GM18907 (cell line): ENCODE measurements around the gene DBNDD1.

Experiments used
- ATAC-seq: cut with Tn5 transposase; IDR thresholded peaks from one replicate; pipeline ENCODE4 v1.9.1; 2021; ENCODE audit warnings: mild to moderate bottlenecking, moderate library complexity; ENCODE audit not compliant: unreplicated experiment

DBNDD1 gene

DNA sequence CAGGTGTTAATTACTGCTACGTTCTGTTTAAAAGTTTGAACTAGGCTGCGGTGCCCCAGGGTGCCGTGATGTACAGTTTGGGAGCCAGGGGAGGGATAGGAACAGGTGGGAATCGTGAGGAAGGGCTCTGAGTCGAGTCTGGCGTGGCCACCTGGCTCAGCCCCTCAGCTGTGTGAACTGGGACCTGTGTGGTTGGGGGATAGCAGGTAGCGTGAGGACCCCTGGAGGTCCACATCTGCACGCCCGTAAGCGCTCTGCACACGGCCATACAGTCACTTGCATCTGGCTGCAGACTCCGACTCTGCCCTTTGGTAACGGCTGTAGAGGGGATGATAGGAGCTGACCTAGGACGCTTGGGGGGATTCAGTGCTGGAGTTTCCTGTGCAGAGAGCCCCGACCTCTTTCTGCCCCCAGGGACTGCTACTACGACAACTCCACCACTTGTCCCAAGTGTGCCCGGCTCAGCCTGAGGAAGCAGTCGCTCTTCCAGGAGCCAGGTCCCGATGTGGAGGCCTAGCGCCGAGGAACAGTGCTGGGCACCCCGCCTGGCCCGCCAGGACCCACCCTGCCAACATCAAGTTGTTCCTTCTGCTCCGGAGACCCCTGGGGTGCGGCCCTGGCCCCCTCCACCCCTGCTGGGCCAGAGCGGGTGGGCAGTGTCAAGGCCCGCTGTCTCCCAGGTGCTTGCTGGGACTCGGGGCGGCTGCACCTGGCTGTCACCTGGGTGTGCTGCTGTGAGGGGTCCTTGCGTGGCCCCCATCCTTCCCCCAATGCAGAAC is 53.6 kb downstream of the DBNDD1 start:
- no peak for ATAC-seq

DNA sequence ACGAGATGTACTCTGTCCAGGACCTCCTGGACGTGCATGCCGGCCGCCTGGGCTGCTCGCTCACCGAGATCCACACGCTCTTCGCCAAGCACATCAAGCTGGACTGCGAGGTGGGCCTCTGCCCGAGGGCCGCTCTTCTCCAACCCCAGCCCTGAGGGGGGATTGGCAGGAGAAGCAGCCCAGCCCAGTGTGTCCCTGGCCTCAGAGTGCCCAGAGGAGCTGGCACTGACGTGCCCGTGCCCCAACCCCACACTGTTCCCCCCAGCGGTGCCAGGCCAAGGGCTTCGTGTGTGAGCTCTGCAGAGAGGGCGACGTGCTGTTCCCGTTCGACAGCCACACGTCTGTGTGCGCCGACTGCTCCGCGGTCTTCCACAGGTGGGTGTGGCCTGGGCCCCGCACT is 55.1 kb downstream of the DBNDD1 start:
- no peak for ATAC-seq

DNA sequence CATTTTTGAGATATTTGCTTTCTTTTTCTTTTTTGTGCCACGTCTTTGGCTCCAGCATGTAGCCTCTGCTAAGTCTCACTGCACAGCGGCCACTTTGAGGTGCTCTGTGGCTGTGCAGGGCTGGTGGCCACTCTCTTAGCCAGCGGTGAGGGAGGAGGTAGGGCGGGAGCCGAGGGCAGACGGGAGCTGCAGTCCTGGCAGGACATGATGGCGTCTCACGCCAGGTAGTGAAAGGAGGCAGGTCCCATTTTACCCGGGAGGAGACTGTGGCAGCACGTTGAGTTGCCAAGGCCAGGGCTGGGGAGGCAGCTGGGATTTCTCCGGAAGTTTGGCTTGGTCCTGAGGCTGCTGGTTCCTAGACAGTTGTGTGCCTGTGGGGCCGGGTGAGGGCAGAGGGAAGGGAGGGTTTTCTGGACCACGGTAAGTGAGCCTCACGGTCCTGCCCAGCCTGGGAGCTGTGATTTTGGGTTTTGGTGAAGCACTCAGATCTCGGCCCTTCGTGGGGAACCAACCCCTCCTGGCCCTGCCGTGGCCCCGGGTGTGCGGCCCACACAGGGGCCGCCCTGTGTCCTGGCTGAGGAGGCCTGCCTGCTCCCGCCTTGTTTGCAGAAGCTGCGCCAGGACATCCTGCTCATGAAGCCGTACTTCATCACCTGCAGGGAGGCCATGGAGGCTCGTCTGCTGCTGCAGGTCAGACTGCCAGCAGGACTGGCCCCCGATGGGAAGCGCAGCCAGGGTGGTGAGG is 56.3 kb downstream of the DBNDD1 start:
- no peak for ATAC-seq

DNA sequence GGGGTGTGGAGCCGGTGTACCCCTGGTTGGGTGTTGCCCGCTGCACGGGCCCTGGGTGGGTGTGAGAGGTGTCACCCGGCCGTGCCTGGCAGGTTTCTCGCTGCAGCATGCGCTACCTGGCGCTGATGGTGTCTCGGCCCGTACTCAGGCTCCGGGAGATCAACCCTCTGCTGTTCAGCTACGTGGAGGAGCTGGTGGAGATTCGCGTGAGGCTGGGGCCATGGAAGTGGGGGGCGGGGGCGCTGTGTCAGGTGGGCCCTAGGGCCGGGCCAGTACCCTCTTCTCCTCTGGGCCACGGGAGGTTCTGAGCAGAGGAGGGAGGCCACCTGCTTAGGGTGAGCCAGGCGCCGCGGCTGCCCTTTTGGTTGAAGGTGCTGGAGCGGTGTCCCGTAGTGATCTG is 57.3 kb downstream of the DBNDD1 start:
- no peak for ATAC-seq

DNA sequence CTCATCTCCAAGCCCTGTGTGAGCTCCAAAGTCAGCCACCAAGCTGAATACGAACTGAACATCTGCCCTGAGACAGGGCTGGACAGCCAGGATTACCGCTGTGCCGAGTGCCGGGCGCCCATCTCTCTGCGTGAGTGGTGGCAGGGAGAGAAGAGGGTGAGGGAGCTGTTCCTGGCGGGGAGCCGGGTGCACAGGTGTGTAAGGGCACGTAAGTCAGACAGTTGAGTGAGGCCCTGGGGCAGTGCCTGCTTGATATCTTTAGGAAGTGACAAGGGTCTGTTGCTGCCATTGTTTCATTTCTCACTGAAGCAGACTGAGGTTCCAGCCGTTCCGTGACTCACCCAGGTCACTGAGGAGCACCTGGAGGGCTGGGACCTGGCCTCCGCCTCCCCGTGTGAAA is 58.3 kb downstream of the DBNDD1 start:
- ATAC-seq = no peak

DNA sequence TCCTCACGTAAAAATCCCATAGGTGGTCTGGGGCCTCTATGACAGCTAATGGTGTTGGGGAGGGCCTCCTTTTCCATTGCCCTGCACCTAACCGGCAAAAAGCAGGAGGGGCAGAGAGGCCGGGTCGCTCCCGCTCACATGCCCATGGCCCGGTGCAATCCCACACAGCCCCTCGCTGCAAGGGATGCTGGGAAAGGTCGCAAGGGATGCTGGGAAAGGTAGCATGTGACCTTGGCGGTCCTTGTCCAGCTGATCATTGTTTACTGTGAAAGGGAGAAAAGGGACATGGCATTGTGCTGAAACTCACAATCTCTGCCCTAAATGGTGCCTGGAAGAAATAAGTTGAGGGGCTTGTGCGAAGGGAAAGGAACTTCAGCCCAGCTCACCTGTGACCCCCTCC is 60.7 kb downstream of the DBNDD1 start:
- ATAC-seq = no peak

DNA sequence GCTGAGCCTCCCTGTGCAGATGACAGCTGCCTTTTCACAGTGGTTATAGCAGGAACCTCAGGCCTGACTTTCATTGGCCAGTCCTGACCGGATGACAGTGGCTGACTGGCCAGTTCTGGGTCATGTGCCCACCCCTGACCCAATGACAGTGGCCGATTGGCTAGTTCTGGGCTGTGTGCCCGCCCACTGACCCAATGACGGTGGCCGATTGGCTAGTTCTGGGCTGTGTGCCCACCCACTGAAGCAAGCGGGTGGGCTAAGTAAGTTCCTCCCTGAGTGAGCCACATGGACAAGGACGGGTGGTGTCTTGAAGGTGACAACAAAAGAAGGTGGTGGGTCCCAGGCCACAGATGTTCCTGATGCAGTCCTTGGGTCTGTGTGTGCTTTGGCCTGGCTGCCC is 61.2 kb downstream of the DBNDD1 start:
- no peak for ATAC-seq

DNA sequence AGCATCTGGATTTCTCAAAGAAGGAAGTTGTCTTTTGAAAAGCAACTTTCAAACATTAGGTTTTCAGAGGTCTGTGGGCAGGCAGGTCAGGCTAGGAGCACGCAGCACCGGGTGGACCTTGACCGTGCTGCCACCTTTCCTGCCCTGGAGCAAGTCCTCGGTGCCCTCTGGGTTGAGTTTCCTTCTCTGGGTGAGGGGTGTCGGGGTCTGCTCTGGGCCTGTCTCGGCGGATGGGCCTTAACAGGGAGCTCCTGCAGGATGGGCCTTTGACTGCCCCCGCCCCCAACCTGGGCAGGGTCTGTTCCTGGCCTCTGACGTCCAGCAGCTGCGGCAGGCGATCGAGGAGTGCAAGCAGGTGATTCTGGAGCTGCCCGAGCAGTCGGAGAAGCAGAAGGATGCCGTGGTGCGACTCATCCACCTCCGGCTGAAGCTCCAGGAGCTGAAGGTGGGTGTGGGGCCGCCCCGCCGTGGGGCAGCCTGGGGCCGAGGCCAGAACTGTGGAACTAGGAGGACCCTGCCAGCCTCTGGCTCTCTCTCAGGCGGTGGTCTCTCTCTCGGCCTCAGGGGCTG is 62.0 kb downstream of the DBNDD1 start:
- no peak for ATAC-seq

DNA sequence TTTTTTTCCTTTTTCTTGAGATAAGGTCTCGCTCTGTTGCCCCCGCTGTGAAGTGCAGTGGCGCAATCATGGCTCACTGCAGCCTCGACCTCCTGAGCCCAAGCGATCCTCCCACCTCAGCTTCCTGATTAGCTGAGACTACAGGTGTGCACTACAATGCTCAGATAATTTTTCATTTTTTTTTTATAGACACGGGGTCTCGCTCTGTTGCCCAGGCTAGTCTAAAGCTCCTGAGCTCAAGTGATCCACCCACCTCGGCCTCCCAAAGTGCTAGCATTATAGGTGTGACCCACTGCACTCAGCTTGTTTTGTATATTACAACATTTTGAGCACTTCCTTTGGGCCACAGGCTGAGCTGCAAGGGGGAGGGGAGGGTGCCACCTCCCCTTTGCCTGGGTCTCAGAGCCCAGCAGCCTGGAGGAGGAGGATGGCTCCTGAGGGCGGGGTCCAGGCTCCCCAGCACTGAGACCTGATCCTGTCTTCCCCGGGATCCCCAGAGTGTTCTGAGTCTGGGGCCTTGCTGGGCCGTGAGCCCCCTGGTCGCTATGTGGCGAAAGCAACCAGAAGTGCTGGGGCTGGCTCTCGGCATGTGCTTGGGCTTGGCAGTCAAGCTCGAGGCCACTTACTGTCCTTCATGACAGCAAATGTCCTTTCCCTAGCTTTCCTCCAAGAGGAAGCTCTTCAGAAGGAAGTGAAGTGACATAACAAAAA is 62.6 kb downstream of the DBNDD1 start:
- ATAC-seq = no peak

DNA sequence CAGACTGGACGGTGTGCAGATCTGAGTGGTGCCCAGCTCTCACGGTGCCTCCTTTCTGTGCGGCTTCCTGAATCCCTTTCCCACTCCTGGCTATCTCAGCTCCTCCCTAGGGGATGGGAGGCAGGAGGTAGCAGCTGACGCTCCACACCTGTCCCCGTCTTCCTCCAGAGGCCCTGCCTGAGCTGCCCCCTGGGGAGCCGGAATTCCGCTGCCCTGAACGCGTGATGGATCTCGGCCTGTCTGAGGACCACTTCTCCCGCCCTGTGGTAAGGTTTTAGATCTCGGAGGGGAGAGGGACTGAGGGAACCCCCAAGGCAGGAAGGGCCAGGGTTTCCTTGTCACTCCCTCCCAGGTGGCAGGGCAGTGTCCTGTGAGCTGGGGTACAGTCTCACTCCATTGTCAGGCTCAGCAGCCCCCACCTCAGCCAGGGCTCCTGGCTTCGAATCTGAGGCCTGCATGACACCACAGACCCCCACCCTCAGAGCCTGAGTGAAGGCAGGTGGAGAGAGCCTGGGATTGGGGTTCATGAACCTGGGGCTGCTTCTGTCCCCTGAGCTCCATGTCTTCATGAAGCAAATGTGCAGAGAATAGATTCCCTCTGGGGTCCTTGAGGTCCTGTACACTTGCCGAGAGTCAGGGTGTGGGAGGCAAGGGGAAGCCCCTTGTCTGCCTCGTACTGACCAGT is 64.1 kb downstream of the DBNDD1 start:
- no peak for ATAC-seq
